GM19193 (cell line): ENCODE data around the gene UBAP1L.

Source experiments
- POLR2A ChIP-seq: IDR thresholded peaks from 4 replicates; pipeline ENCODE4 v1.6.1; 2011; ENCODE audit not compliant: insufficient read depth, insufficient read length; ENCODE audit errors: extremely low read depth

The UBAP1L gene

DNA sequence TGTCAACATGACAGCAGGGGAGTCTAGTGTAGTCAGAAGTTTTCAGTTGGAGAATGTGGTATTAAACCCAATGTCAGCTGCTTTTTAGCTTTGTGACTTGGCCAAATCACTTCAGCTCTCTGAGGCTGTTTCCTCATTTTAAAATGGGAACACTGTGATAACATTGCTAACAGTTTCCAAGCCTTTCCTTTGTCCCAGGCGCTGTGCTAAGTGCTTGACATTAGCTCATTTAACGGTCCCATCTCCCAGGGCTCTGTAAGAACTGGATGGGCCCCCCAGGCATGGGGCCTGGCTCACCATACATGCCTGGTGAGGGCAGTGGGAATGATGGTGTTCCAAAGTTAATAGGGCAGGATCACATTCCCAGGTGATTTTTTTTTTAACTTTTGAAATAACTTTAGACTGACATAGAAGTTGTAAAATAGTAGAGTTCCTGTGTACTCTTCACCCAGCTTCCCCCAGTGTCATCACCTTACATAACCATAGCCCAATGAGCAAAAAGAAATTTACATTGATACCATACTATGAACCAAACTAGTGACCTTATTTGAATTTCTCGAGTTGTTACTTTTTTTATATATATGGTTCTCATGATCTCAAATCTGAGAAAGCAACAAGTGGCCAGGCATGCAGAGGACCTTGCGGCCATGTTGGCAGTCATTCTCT, 54.9 kb downstream of the UBAP1L start:
- no peak for TF ChIP-seq POLR2A

DNA sequence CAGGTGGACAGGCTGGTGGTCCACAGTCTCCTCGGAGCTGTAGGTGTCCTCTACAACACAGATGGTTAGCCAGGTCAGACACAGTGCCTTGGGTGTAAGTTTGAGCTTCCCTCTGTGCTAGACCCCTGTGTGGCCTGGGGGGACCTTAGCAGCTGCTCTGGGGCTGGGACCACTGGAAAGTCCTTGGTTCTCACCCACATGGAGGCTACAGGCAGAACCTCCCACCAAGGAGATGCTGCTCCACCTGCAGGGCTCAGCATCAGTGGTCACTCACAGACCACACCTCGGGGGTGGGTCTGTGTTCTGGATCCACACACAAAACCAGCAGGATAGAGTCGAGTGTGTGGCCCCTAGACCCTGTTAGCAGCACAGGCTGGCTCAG, 55.6 kb downstream of the UBAP1L start:
- no peak for TF ChIP-seq POLR2A

DNA sequence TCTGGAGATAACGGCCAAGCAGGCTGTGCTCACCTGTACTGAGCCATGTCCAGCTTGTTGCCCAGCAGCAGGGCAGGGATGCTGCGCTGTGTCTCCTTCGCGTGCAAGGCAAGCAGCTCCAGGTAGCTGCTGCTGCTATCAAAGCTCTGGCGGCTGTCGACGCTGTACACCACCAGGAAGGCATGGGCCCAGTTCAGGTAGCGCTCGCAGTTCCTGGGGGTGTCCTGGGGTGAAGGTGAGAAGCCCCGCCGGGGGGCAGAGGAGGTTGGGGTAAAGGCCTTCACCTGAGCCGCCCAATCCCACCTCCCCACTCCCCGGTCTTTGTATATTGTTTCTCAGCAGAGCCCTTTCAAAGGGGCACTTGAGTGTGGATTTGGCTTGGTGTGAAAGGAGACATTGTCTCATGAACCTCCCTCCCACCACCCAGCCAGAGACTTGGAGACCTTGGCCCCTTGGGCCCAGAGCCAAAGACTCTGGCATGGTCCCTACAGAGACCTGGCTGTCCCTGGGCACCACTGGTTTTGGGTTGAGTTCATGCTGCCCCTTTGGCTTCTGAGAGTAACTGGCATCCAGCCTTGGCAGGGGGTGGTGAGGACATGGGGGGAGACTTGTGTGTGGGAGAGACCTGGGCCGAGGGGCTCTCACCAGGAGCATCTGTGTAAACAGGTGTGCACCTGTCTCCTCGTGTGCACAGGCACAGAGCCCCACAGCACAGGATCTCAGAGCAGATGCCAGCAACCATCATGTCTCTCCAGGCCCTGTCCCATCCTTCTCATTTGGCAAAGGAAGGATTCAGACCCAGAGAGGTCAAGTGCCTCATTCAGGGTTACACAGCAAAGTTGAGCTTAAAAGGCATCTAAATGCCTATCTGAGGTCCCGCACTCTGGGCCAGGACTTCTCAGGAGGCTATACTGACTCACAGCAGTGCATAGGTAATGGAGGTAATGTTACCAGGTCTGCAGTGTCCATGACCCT, 56.3 kb downstream of the UBAP1L start:
- no peak for TF ChIP-seq POLR2A

DNA sequence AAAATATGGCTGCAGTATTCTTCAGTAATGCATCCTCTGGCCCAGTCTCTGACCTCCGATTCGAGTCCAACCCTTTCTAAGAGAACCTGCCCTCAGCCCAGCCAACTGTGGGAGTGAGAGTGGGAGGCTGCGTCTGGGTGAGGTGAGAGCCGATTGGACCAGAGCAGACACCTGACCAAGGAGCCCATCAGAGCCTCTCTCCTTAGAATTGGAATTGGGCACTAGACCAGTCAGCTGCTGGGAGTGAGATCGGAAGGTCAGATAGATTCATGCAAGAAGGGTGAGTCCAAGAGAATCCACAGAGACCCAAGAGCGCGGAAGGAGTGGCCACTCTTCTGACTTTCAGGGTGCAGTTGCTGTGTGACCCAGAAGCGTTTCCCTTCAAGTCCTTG, 57.5 kb downstream of the UBAP1L start:
- no peak for TF ChIP-seq POLR2A

DNA sequence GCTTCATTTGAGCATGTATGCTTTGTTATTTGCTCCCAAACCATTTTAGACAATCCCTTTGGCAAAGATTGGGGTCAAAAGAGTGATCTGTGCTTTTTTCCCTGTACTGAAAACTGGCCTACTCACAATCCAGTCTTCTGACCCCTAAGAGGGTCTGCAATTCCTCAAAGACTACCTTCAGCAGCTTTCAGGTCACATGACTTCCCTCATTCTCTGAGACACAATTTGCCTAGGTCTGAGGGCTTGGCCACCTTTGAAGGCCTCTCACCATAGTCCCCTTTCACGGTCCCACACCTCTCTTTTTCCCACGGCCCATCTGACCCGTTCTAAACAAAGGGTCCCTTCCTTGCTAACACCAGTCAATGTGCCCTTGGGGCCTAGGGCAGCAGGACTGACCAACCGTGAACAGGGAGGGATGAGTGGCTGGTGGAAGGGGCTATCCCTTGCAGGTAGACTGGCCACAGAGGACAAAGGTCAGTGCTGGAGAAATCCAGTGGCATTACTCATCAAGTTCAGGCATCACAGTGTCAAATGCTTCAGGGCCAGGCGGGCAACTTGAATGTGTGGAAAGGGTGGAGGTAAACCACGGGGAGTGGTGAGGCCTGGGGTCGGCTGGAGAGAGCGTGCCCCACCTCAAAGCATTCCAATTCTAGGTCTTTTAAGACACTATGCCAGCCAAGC, 58.0 kb downstream of the UBAP1L start:
- no peak for TF ChIP-seq POLR2A

DNA sequence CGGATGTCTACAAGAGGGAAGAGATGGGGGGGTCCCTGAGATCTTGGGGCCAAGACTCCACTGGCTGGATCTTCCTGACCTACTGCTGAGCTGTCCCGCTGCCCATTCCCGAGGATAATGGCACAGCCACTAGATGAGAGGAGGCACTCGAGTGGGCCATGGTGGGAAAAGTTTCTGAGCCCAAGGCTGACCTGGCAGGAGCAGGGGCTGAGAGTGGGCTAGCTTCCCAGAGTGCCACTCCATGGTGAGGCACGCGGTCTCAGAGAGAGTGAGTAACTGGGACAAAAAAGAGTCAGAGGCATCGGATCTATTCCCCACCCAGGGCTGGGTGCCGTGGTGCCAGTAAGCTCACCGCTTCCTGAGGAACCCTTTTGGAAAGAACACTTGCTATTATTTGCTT, 58.9 kb downstream of the UBAP1L start:
- no peak for TF ChIP-seq POLR2A

DNA sequence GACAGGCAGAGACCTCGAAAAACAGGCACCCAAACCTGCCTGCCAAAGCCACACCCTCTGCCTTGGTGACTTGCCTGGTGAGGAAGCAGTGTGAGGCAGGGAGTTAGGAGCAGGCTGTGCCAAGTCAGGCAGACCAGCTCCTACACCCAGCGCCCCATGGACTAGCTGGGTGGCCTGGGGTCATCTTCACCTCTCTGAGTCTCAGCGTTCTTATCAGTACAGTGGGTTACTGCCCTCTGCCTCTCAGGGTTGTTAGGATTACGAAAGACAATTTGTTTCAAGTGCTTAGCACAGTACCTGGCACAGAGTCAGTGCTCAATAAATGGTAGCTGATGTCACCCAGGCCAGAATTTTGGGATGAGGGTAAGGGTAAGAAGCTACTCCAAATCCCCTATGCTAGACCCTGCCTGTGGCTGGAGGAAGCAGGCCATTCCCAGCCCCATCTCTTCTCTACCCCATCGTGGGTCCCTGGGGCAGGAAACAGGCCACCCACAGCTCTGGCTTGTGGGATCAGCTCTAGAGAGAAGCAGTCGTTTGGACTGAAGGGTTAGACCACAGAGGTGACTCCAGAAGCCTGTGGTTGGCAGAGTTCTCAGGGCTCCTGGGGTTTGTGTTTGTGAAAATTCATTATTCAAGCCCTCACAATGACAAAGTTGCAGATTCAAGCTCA, 59.7 kb downstream of the UBAP1L start:
- no peak for TF ChIP-seq POLR2A

DNA sequence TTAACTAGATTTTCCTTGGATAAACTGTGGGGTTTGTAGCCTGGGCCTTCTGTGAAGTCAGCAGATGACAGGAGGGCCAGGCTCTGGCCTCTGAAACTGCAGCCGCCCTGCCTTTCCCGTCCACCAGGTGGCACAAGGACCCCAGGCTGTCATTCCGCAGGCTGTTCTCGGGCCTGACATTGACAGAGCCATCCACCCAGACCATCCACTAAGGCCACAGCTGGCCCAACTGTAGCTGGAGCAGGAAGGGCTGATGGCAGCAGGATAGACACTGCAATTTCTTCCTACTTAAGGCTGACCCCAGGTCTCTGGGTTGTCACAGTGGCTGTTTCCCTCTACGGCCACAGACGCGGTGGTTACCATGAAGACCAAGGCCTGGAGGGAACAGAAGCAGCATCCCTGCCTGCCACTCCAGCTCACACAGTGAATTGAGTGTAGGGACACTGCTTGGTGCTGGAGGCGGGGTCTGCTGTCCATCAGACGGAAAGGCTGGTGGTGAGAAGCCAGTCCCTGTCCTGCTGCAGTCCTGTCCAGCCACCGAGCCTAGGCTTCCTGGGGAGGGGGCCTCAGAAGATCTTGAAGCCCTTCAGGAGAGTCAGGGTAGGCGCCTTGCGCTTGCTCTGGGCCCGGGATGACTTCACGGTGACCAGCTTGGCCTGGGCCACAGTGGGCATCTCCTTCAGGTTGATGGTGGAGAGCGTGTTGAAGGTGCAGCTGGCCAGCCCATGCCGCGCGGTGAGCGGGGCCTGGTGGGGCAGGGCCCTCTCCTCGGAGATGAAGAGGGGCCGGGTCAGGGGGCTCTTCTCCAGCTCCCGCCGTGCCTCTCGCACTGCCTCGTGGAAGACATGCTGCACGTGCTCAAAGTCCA, 60.4 kb downstream of the UBAP1L start:
- no peak for TF ChIP-seq POLR2A

DNA sequence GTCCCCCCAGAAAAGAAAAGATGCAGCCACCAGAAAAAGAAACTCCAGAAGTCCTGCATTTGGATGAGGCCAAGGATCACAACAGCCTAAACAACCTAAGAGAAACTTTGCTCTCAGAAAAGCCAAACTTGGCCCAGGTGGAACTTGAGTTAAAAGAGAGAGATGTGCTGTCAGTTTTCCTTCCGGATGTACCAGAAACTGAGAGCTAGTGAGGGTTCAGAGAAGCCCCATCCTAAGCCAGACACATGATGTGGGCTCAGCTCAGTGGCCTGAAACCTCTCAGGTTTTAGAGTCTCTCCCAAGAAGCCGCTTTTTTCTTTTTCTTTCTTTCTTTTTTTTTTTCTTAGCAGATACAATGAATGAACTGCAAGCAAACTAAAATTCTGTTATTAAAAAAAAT, 62.0 kb downstream of the UBAP1L start:
- TF ChIP-seq POLR2A, result no peak

DNA sequence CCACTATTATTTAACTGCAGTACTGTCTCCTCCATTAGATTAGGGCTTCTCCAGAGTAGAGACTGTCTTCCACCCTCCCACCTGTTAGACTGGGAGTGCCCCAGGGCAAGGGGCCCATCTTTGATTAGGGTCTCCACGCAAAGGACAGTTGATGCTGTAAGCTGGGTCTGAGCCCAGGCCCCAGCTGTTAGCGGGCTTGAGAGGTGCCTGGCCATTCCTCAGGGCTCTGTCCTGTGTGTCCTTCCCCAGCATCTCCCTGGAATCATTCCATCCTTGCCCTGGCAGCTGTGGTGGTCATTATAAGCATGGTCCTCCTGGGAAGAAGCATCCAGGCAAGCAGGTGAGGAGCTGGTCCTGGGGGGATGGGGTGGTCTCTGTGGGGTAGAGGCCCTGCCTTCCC, 63.7 kb downstream of the UBAP1L start:
- TF ChIP-seq POLR2A, result no peak

DNA sequence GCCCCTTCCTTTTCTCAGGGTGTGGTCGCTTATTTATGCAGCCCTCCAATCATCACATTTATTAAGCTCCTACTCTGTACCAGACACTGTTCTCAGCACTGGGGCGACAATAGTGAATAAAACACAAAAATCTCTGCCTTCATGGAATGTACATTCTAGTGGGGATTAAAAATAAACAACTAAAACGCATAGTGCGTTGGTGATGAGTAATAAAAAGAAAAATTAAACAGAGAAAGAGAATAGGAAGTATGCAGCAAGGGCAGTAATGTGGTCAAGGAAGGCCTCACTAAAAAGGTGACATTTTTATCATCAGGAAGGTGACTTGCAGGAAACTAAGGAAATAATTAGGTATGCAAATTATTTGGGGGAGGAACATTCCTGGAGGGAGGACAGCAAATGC, 64.7 kb downstream of the UBAP1L start:
- no peak for TF ChIP-seq POLR2A

DNA sequence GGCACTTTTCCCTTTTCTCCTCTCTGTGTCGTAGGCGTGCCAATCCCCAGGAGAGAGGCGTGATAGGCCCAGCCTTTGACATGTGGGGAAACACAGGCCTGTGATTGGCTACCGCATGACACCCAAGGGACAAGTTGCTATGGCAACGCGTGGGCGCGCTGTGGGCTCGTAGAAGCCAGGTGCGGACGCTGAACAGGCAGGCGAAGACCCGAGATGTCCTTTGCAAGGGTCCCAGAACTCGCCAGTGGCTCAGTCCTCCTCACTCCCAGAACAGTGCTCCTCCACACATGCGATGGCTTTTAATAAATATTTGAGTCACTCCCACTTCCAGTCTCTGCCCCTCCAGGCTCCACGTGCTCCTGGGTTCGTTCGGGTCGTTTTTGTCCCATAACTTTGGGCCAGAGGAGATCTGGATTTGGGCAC, 65.6 kb downstream of the UBAP1L start:
- no peak for TF ChIP-seq POLR2A

DNA sequence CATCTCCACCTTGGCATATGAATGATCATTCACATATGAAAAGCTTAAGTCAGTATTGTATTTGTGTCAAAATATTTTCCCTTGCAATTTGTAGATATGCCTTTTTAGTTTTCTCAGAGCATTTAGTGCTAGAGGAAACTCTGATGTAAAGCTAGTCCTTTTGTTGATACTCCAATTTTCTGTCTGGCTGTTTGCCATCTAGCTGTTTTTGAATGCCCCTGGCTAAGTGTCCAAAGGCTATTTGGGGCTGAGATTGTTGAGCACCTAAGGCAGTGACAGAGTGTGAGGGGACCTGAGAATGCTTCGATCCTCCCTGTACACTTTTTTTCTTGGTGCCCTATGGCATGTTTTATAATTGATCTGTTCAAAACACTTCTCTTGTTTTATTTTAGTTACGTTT, 66.8 kb downstream of the UBAP1L start:
- no peak for TF ChIP-seq POLR2A
